Neural cell (in vitro differentiated cells): ENCODE results near the gene SIDT1. TPM values are rescaled to one million over a fixed set of nuclear protein-coding genes. Genes with fewer than 3 reads are reported as not detected.

Source experiments
- H2AFZ ChIP-seq: fragments of 200-600, 300-800 bp; sonication (generic), shearing (Covaris generic); 2 replicates; pipeline ENCODE4 v1.6.0; 2014; ENCODE audit warnings: low read depth, mild to moderate bottlenecking, antibody characterized with exemption, low read length, moderate library complexity
- H3F3A ChIP-seq: fragments of 200-600 bp; shearing (Covaris generic); 2 replicates; pipeline ENCODE4 v1.6.1; 2016; ENCODE audit warnings: mild to moderate bottlenecking, moderate library complexity, mixed read lengths, antibody characterized with exemption, low read length; ENCODE audit not compliant: insufficient read depth, poor library complexity, severe bottlenecking
- H3K27ac ChIP-seq: fragments of 200-600, 300-800 bp; sonication (generic), shearing (Covaris generic); 2 replicates; pipeline ENCODE4 v1.5.1; 2014; ENCODE audit warnings: mild to moderate bottlenecking, low read length, moderate library complexity
- H3K27me3 ChIP-seq: fragments of 300-800, 200-600 bp; sonication (generic), shearing (Covaris generic); 2 replicates; pipeline ENCODE4 v1.6.0; 2014; ENCODE audit warnings: mild to moderate bottlenecking, low read depth, low read length, moderate library complexity; ENCODE audit not compliant: insufficient read depth
- H3K36me3 ChIP-seq: fragments of 300-800, 200-600 bp; sonication (generic), shearing (Covaris generic); 2 replicates; pipeline ENCODE4 v1.5.1; 2014; ENCODE audit warnings: mild to moderate bottlenecking, antibody characterized with exemption, low read length, moderate library complexity; ENCODE audit not compliant: insufficient read depth
- H3K4me2 ChIP-seq: fragments of 300-800, 200-600 bp; sonication (generic), shearing (Covaris generic); 2 replicates; pipeline ENCODE4 v1.6.0; 2014; ENCODE audit warnings: mild to moderate bottlenecking, low read length
- H3K4me3 ChIP-seq: fragments of 300-800, 200-600 bp; sonication (generic), shearing (Covaris generic); 2 replicates; pipeline ENCODE4 v1.5.1; 2014; ENCODE audit warnings: mild to moderate bottlenecking, low read length, moderate library complexity
- H3K79me2 ChIP-seq: fragments of 200-600 bp; shearing (Covaris generic); replicated peaks from 2 replicates; pipeline ENCODE4 v1.6.0; 2014; ENCODE audit warnings: mild to moderate bottlenecking, low read length, moderate library complexity; ENCODE audit not compliant: insufficient read depth
- H3K9ac ChIP-seq: fragments of 300-800, 200-600 bp; sonication (generic), shearing (Covaris generic); 2 replicates; pipeline ENCODE4 v1.6.1; 2016; ENCODE audit warnings: mild to moderate bottlenecking, low read length, mixed read lengths
- H3K9me2 ChIP-seq: fragments of 200-600 bp; shearing (Covaris generic); 2 replicates; pipeline ENCODE4 v1.6.1; 2016; ENCODE audit warnings: mild to moderate bottlenecking, low read length, mixed read lengths; ENCODE audit not compliant: insufficient read depth
- H3K9me3 ChIP-seq: fragments of 200-600, 300-800 bp; sonication (generic), shearing (Covaris generic); 2 replicates; pipeline ENCODE4 v1.6.1; 2016; ENCODE audit warnings: mild to moderate bottlenecking, mixed run types, low read length, moderate library complexity, mixed read lengths
- H4K20me1 ChIP-seq: fragments of 200-600 bp; shearing (Covaris generic); 2 replicates; pipeline ENCODE4 v1.6.1; 2016; ENCODE audit warnings: mild to moderate bottlenecking, mixed run types; ENCODE audit not compliant: insufficient read depth
- EP300 ChIP-seq: fragments of 450-650 bp; conservative IDR thresholded peaks from 2 replicates; pipeline ENCODE4 v1.6.1; 2014; ENCODE audit warnings: antibody characterized with exemption, mild to moderate bottlenecking, moderate library complexity; ENCODE audit not compliant: poor library complexity, severe bottlenecking
- EZH2 ChIP-seq: fragments of 200-600, 300-800 bp; shearing (Covaris generic), sonication (generic); IDR thresholded peaks from 2 replicates; pipeline ENCODE4 v1.6.1; 2014; ENCODE audit warnings: antibody characterized with exemption, low read length, borderline replicate concordance, mild to moderate bottlenecking; ENCODE audit not compliant: insufficient read depth, poor library complexity, severe bottlenecking
- MXI1 ChIP-seq: fragments of 450-650 bp; conservative IDR thresholded peaks from 2 replicates; pipeline ENCODE4 v1.6.1; 2014; ENCODE audit warnings: antibody characterized with exemption, mild to moderate bottlenecking; ENCODE audit not compliant: poor library complexity, severe bottlenecking
- POLR2AphosphoS5 ChIP-seq: IDR thresholded peaks from 2 replicates; pipeline ENCODE4 v1.6.1; 2012
- RAD21 ChIP-seq: fragments of 450-650 bp; conservative IDR thresholded peaks from 2 replicates; pipeline ENCODE4 v1.6.1; 2014; ENCODE audit warnings: antibody characterized with exemption, mild to moderate bottlenecking, moderate library complexity
- SMC3 ChIP-seq: fragments of 450-650 bp; conservative IDR thresholded peaks from 2 replicates; pipeline ENCODE4 v1.6.1; 2014; ENCODE audit warnings: antibody characterized with exemption, mild to moderate bottlenecking, moderate library complexity; ENCODE audit not compliant: poor library complexity
- TAF1 ChIP-seq: IDR thresholded peaks from 2 replicates; pipeline ENCODE4 v1.6.1; 2012; ENCODE audit warnings: low read depth
- polyA plus RNA-seq: library from polyadenylated mRNA; depleted of rRNA; stranded (reverse); fragments of >200 nt; gene quantifications from 2 replicates; pipeline ENCODE4 v1.2.3, GENCODE V29; 2014
- TF ChIP-seq, protein P1 (sequence below): IDR thresholded peaks from 2 replicates; pipeline ENCODE4 v1.6.1; 2012; ENCODE audit warnings: borderline replicate concordance
- TF ChIP-seq, protein P2 (sequence below): fragments of 450-650 bp; IDR thresholded peaks from 2 replicates; pipeline ENCODE4 v1.5.1; 2014; ENCODE audit warnings: antibody characterized with exemption, mild to moderate bottlenecking, moderate library complexity; ENCODE audit not compliant: poor library complexity, severe bottlenecking

Gene SIDT1
- polyA plus RNA-seq, 1 donor from 2014 or later = 0.22 TPM

DNA sequence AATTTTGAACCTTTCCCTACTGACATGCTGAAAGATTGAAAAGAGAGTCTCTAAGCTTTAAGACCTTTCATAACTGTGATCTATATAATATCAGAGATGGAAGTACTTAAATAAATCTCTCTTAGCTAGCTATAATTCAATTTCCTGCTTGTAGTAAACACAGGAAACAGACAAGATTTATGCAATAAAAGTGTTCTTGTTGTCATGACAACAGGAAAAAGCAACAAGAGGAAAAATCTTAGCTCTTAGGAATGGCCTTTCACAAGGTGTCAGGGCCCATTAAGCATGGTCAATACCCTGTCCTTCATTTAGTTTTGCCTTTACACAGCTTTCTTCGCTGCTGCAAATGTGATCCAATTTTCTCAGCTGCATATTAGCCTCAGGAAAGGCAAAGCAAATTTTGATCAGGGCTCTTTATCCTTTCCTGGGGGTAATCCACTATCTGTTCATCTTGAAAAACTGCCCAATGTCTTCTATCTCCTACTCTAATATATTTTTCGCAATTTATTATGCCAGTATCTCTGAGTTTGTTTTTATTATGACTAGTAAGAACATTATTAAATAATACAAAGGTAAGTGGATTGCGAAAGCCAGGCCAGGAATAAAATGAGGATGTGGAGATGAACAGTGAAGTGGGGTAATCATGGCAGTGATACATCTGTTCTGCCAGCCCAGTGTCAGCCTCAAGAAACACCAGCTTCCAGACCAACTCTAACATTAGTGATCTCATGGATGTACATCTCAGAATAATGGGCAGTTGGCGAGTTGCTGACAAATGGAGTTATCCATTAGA is 28.7 kb downstream of the SIDT1 start:
- Histone ChIP-seq H3K4me3 (peak overlapping the region; percentile 22), H3K36me3 (no peaks in the 10 kb centered on the region), H3K9ac (peak overlapping the region; percentile 24), H3F3A (no peaks in the 10 kb centered on the region), H3K79me2 (no peaks in the 10 kb centered on the region), H4K20me1 (no peaks in the 10 kb centered on the region), H3K9me3 (no peaks in the 10 kb centered on the region), H3K9me2 (no peaks in the 10 kb centered on the region), H3K27me3 (no peaks in the 10 kb centered on the region), H2AFZ (peak overlapping the region; percentile 11), H3K4me2 (peak overlapping the region; percentile 54), H3K27ac (peak overlapping the region; percentile 63)
- TF ChIP-seq, protein P1, sequence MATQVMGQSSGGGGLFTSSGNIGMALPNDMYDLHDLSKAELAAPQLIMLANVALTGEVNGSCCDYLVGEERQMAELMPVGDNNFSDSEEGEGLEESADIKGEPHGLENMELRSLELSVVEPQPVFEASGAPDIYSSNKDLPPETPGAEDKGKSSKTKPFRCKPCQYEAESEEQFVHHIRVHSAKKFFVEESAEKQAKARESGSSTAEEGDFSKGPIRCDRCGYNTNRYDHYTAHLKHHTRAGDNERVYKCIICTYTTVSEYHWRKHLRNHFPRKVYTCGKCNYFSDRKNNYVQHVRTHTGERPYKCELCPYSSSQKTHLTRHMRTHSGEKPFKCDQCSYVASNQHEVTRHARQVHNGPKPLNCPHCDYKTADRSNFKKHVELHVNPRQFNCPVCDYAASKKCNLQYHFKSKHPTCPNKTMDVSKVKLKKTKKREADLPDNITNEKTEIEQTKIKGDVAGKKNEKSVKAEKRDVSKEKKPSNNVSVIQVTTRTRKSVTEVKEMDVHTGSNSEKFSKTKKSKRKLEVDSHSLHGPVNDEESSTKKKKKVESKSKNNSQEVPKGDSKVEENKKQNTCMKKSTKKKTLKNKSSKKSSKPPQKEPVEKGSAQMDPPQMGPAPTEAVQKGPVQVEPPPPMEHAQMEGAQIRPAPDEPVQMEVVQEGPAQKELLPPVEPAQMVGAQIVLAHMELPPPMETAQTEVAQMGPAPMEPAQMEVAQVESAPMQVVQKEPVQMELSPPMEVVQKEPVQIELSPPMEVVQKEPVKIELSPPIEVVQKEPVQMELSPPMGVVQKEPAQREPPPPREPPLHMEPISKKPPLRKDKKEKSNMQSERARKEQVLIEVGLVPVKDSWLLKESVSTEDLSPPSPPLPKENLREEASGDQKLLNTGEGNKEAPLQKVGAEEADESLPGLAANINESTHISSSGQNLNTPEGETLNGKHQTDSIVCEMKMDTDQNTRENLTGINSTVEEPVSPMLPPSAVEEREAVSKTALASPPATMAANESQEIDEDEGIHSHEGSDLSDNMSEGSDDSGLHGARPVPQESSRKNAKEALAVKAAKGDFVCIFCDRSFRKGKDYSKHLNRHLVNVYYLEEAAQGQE = peak; percentile 54
- peak; percentile 11 for TF ChIP-seq POLR2AphosphoS5
- TF ChIP-seq MXI1 = no peak
- TF ChIP-seq, protein P2, sequence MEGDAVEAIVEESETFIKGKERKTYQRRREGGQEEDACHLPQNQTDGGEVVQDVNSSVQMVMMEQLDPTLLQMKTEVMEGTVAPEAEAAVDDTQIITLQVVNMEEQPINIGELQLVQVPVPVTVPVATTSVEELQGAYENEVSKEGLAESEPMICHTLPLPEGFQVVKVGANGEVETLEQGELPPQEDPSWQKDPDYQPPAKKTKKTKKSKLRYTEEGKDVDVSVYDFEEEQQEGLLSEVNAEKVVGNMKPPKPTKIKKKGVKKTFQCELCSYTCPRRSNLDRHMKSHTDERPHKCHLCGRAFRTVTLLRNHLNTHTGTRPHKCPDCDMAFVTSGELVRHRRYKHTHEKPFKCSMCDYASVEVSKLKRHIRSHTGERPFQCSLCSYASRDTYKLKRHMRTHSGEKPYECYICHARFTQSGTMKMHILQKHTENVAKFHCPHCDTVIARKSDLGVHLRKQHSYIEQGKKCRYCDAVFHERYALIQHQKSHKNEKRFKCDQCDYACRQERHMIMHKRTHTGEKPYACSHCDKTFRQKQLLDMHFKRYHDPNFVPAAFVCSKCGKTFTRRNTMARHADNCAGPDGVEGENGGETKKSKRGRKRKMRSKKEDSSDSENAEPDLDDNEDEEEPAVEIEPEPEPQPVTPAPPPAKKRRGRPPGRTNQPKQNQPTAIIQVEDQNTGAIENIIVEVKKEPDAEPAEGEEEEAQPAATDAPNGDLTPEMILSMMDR = no peak
- no peak for TF ChIP-seq RAD21
- TF ChIP-seq EP300 = peak; percentile 41
- no peak for TF ChIP-seq SMC3

DNA sequence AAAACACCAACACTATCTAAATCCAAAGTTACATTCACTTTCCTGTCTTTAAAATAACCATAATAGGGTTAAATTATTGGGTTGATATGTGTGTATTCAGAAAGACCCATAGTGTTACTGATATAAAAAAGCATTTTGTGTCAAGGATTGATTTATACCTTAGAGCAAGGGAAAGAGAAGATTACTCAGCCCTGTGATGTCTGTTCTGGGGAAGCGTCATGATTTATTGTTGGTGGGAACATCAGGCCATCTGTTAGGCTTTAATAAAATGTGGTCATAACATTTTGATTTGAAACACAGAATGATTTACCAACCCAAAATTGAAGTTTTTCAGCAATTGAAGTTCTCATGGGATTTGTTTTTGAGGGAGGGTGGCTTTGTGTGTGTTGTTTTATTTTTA is 33.2 kb downstream of the SIDT1 start:
- Histone ChIP-seq H3K9me3 (no peaks in the 10 kb centered on the region), H3K36me3 (no peaks in the 10 kb centered on the region), H3K79me2 (no peaks in the 10 kb centered on the region), H3F3A (peaks cover 3% of the 10 kb centered on the region), H3K4me2 (no peak overlapping the region), H3K4me3 (no peak overlapping the region), H3K9me2 (no peaks in the 10 kb centered on the region), H4K20me1 (no peaks in the 10 kb centered on the region), H2AFZ (no peak overlapping the region), H3K27me3 (no peaks in the 10 kb centered on the region), H3K9ac (no peak overlapping the region), H3K27ac (no peak overlapping the region)
- TF ChIP-seq EZH2 (no peak), EP300 (no peak), TAF1 (no peak), POLR2AphosphoS5 (no peak)
- TF ChIP-seq, protein P2 = no peak
- TF ChIP-seq, protein P1 = no peak
